Measurements from ENCODE around the gene VRK1. TPM values are rescaled to one million over a fixed set of nuclear protein-coding genes. Genes with fewer than 3 reads are reported as not detected.
A peak's percentile ranks its signal among the peaks of the same experiment; 100 is the strongest.

VRK1 gene
- total RNA-seq, 4 donors from 2014 or later: 7.1 to 19.2 (median 8.5) TPM

DNA sequence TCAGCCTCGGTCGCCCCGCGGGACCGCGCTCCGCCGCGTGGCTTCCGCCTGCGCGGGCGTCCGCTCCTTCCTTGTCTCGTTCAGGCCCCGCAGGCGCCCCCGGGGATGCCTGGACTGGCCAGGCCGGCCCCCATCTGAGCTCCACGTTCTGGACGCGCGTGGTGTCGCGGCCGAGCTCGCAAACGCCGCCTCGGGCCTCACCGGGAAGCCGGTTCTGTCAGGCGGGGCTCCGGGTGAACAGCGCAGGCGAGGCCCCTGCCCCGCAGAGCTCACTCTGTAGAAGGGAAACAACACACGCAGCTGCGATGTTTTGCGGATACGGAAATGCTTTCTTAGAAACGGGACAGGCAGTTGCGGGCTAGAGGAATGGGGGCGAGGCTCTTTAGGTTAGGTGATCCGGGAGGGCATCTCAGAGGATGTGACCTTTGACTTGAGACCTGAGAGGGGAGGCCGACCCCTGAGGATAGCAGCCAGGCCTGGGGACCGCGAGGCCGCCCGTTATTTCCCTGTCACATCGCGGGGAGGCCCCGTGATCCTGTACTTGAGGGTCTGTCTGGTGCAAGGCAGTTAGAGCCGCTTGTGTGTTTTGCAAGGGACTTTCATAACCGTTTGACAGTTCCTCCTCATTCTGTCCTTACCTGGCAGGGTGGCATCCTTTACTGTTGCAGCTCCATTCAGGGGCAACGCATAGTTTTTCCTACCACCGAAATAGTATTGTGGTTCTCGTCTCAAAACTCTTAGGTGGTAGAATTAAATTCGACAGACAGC lies 584 bp downstream of the VRK1 start:
- peak; percentile 19 for ATAC-seq (ENCODE audit: low FRiP score)
- TF ChIP-seq, protein P1, sequence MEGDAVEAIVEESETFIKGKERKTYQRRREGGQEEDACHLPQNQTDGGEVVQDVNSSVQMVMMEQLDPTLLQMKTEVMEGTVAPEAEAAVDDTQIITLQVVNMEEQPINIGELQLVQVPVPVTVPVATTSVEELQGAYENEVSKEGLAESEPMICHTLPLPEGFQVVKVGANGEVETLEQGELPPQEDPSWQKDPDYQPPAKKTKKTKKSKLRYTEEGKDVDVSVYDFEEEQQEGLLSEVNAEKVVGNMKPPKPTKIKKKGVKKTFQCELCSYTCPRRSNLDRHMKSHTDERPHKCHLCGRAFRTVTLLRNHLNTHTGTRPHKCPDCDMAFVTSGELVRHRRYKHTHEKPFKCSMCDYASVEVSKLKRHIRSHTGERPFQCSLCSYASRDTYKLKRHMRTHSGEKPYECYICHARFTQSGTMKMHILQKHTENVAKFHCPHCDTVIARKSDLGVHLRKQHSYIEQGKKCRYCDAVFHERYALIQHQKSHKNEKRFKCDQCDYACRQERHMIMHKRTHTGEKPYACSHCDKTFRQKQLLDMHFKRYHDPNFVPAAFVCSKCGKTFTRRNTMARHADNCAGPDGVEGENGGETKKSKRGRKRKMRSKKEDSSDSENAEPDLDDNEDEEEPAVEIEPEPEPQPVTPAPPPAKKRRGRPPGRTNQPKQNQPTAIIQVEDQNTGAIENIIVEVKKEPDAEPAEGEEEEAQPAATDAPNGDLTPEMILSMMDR (IDR thresholded peaks at IDR 0.05): no peak
- no peak for DNase-seq (ENCODE audit: low spot score)

DNA sequence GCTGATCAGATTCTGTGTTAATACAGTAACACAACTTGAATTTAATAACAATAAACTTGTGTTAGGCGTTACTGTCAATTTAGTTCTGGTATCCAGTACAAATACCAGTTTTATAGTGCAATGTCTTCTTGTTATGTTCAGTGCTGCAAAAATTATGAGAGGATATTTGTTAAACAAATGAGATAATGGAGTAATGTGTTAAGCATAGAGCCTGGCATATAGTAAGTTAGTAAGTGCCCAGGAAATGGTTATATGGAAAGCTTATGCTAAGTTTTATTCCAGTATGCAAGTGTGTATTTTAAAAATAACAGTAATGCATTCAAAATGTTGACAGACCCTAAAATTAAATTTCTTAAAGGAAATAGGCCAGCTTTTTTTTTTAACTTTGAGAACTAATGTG lies 1.8 kb downstream of the VRK1 start:
- DNase-seq (ENCODE audit: low spot score) (no peak), ATAC-seq (ENCODE audit: low FRiP score) (no peak)
- TF ChIP-seq, protein P1 (IDR thresholded peaks at IDR 0.05): no peak

GRCh38 chr14:96799489-96800054 lies 2.4 kb downstream of the VRK1 start:
- DNase-seq (ENCODE audit: low spot score): no peak
- ATAC-seq (ENCODE audit: low FRiP score): no peak
- TF ChIP-seq, protein P1 (IDR thresholded peaks at IDR 0.05): no peak

DNA sequence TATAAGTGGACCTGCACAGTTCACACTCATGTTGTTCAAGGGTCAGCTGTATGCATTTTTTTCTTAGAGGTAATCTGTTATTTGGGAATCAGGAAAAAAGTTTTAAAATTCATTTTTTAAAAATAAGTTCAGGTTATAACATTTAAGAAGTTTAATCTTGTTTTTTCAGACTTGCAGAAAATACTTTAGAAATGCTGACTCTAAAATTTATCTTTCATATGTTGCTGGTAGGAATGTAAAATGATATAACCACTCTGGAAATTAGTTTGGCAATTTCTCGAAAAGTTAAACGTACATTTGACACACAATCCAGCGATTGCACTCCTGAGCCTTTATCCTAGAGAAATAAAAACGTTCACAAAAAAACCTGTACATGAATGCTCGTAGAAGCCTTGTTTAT lies 4.7 kb downstream of the VRK1 start:
- DNase-seq (ENCODE audit: low spot score): no peak
- TF ChIP-seq, protein P1 (IDR thresholded peaks at IDR 0.05): no peak
- ATAC-seq (ENCODE audit: low FRiP score): no peak

- TF ChIP-seq, protein P1 (IDR thresholded peaks at IDR 0.05): no peak
- ATAC-seq (ENCODE audit: low FRiP score) (no peak), DNase-seq (ENCODE audit: low spot score) (no peak)
Measured at GRCh38 chr14:96802963-96803362, 5.8 kb downstream of the VRK1 start.

DNA sequence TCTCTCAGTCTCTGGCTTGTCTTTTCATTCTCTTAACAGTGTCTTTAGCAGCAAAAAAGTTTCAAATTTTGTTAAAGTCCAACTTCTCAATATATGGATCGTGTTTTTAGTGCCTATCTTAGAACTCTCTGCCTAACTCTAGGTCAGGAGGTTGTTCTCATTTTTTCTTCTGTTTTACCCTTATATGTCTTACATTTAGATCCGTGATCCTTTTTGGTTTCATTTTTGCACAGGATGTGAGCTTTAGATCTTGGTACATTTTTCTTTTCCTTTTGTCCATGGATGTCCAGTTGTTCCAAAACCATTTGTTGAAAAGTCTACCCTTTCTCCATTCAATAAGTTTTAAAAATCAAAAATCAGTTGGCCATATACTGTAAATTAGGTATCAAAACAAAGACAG lies 6.8 kb downstream of the VRK1 start:
- ATAC-seq (ENCODE audit: low FRiP score): no peak
- TF ChIP-seq, protein P1 (IDR thresholded peaks at IDR 0.05): no peak
- no peak for DNase-seq (ENCODE audit: low spot score)

DNA sequence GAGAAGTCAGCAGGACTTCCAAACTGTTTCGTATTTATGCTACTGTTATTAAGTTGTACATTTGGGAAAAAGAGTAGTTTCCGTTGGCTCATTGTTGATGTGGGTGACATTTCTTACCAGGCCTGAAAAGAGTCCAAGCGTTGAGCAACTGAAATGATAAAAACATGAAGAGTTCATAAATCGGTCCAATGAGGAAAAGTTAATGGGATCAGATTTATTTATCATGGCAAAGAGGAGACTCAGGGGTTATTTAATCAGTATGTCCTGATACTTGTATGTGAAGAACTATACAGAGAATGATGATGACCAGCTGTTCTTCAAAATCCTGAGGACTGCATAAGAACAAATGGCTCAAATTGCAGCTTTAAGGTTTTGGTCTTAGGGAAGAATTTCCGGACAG lies 7.7 kb downstream of the VRK1 start:
- ATAC-seq (ENCODE audit: low FRiP score): no peak
- DNase-seq (ENCODE audit: low spot score): no peak
- TF ChIP-seq, protein P1 (IDR thresholded peaks at IDR 0.05): no peak

Measured in omental fat pad (tissue), 4 donors.